Smooth muscle cell of trachea (primary cell): ENCODE data around the gene MZB1. TPM values are rescaled to one million over a fixed set of nuclear protein-coding genes. Genes with fewer than 3 reads are reported as not detected.

Experiments used
- total RNA-seq: library from RNA; depleted of rRNA; stranded (reverse); fragments of >200 nt; gene quantifications from 2 replicates; pipeline ENCODE4 v1.2.1, GENCODE V29; 2014

Gene MZB1, protein sequence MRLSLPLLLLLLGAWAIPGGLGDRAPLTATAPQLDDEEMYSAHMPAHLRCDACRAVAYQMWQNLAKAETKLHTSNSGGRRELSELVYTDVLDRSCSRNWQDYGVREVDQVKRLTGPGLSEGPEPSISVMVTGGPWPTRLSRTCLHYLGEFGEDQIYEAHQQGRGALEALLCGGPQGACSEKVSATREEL
- total RNA-seq = not detected in 2 replicates

DNA sequence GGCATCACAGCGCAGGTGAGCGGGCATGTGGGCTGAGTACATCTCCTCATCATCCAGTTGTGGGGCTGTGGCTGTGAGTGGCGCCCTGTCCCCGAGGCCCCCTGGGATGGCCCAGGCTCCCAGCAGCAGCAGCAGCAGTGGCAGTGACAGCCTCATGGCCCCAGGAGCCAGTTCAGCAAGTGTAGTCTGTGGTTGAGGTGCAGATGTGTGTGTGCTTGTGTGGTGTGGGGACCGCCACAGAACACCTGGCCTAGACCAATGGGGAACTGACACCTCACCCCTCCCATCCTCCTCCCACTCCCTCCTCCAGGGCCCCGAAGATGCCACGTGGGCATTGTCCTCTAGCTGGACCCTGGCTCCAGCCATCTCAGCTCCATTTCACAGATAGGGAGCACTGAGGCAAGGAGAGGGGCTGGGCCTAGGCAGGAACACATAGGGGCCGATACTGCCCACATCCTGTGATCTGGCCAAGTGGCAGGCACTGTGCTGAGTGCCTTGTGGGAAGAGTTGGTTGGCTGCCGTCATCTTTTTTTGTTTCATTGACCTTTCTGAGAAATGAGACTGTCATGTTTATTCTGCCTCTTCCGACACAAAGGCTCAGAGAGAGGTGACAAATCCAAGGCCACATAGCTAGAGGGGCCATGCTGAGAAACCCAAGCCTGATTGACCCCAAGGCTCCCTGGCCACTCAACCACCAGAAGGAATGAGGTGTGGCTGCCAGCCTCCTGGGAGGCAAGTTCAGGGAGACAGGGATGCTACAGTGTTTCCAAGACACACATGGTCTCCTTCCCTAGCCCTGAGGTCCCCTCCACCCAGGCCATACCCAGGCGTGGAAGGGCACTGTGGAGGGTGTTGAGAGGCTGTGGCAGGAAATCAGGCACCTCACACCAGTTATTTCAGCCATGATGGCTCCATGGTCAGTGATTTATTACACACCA lies at the start of gene MZB1:
TSS of gene MZB1 (minus strand) at position 213 of the 938 bp plus-strand sequence. CDS start at position 156, 57 bp downstream.

DNA sequence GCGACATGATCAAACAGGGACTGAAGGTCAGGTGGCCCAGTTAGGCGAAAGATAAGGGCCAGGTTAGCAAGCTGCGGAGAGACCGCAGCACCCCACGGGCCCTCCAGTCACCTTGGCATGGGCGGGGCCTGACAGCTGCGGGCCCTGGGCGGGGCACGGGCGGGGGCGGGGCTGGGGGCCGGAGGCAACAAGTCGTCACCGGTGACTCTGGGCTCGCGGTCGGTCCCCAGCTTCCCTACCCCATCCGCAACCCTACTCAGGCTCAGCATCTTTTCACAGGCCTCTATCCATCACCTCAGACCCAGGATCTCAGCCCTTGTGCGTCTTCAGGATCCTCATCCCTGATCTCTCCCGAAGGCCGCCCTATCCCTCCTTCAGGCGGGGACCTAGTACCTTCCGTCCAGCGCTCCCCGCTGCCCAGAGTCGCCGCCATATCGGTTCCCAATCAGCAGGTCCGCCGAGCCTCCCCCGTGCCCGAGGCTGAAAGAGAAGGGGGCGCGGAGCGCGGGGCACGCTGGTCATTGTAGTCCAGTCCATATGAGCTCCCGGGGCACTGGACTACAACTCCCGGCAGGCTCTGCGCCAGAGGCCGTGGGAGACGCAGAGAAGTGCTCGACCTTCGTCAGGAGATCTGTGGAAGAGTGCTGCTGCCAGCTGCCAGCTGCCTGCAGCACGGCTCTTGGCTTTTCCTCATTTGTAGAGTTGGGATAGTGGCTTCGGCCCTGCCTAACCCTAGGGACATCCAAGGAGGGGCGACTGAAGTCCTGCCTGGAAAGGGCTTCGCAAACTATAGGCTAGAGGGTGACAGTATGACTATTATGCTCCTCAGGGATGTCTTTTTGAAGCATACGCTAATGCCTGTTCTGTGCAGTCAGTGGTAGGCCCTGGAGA lies 49.5 kb upstream of the MZB1 start, which contains the start of gene DNAJC18:
TSS of gene DNAJC18 (minus strand) at position 513 of the 891 bp plus-strand sequence. CDS start at position 433, 80 bp downstream.

DNA sequence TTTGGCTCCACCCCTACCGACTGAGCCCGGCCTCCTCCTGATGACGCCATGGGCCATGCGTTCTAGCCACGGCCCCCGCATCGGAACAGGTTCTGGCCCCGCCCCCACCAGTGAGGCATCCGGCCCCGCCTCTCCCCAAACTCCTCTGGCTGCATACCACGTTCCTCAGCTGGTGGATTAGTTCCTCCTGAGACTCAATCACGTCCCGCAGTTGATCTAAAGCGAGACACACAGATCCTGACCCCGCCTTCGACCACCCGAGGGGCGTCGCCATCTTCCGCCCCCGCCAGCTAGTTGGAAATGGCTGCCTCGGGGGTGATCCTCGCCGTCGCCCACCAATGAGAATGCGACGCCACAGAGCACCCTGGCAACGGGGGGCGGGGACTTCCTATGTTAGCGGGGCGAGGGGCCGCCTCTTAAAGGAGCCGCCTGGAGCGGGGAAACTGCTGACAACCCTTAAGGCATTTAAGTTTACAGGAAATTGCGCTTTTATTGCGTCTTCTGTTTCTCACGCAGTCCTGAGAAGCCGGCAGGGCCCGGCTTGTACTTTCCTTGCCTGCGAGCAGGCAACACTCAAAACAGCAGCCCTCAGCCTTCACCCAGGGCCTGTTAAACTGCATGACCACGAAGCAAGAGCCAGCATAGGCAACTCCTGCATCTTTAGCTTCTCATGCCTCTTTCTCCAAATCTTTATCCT lies 14.2 kb upstream of the MZB1 start, which contains the start of gene SPATA24:
TSS of gene SPATA24 (minus strand) at position 303 of the 697 bp plus-strand sequence. CDS start at position 274, 29 bp downstream.

DNA sequence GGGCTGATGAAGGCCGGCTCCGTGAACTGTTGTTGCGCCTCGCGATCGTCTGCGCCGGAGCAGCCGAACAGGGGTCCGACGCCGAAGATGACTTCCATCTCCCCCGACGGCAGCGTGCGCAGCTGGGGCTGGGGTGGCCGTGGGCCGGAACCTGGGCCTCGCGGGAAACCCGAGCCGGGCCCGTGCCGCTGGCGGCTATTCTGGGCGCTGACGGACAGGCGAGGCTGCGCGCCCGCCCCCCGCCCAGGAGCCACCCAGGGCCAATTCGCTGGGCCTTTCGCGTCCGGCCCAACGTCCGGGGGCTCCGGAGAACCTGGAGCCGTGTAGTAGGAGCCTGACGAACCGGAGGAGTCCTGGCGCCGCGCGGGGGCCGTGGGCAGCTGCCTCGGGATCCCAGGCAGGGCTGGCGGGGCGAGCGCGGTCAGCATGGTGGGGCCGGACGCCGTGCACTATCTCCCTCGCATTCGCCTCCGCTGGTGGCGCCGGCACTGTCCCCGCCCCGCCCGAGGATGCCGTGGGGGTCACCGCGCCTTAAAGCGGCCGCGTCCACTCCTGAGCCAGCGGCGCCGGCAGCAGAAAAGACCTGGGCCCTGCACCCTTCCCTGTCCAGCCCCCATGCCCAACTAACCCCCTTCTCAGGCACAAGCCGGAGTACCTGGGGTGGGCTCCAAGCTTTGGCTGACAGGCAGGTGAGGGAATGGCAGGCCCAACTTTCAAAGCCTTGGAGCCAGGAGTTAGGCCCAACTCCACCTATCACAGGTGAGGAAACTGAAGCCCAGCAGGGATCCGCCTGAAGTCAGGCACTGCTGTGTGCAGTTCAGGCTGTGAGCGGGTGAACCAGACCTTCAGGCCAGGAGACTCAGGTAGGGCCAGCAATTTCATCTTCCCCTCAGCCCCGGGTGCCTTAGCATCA lies 5.2 kb upstream of the MZB1 start, which contains the start of gene PROB1:
TSS of gene PROB1 (minus strand) at position 451 of the 913 bp plus-strand sequence. CDS start at position 428, 23 bp downstream.

DNA sequence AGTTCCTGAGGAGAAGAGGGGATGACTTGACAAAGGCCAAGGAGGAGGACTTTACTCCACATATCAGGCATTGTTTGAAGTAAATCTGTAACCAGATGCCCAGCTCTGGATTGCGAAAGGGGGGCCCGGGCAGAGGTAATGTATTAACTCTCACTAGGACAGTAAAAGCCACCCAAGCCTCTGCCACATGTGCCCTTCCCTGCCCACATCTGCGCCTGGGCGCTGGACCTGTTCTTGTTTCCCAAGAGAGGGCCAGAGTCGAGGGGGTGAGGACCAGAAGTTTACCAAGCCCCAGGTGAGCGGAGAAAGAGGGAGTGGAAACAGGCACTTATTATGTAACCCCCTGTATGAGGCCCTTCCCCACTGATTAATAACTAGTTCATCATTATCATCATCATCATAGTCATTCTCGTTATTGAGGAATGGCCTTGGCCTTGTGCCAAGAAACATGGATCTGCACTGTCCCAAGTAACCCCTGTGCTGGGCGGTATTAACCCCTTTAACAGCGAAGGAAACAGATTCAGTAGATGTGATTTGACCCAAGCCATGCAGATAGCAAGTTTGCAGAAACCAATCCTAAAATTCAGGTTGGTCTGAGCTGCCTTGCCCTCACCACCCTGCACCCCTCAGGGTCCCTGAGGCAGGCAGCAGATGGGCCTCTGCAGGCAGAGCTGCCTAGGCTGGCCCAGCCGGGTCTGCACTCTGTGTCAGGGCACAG lies 6.3 kb downstream of the MZB1 start, which contains the start of gene SLC23A1:
TSS of gene SLC23A1 (minus strand) at position 23 of the 718 bp plus-strand sequence. CDS start 44 bp downstream, outside the sequence.

DNA sequence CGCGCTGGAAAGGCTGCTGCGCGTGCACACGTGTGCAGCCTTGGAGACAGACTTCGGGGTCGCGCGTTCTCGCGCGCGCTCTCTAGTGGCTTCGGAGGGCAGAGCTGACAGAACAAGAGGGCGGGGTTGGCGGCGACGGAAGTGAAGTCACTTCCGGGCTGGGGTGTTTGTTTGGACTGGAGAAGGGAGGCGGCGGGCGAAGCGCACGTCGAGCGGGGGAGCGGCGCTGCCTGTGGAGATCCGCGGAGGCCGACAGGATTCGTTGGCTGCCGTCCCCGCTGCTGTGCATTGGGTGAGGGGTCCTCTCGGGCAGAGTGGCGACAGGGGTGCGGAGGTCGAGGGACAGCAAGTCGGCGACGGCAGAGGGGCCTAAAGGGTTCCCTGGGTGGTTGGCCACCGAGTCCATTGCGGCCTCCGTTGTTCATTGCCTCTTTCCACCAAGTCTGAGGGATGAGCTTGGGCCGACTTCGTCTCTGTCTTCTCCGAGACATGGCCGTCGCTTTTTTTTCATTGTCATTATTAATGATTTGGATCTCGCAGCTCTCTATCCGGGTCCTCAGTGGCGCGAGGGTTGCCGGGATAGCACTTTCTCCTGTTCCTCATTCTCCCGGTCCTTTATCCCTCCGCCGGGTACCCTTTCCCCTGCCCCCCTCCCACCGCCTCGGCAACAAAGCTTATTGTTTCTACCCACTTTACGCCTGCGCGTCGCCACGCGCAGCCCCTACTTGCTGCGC lies 47.9 kb downstream of the MZB1 start, which contains the start of gene PAIP2:
TSS of gene PAIP2 (plus strand) at position 166 of the 734 bp plus-strand sequence. CDS start 21,931 bp downstream, outside the sequence.

Other genes with a start within 250 kb of the MZB1 start
- gene SIL1, start 191.5 kb downstream of the MZB1 start, total RNA-seq = 60.2 and 97.3 TPM in 2 replicates
- 196 and 339 TPM in 2 replicates for gene MATR3, start 96.2 kb downstream of the MZB1 start, total RNA-seq
- gene PAIP2, start 48.1 kb downstream of the MZB1 start, total RNA-seq = 47.8 and 77.2 TPM in 2 replicates
- gene SLC23A1, start 6.6 kb downstream of the MZB1 start, total RNA-seq = 0.50 TPM in 1 of 2 replicates, not detected in the other
- 1.2 and 2.6 TPM in 2 replicates for gene PROB1, start 5.2 kb upstream of the MZB1 start, total RNA-seq
- gene SPATA24, start 14.2 kb upstream of the MZB1 start, total RNA-seq = 2.5 and 10.9 TPM in 2 replicates
- 10.9 and 12.4 TPM in 2 replicates for gene DNAJC18, start 49.6 kb upstream of the MZB1 start, total RNA-seq
- gene ECSCR, start 72.8 kb upstream of the MZB1 start, total RNA-seq = 0.33 and 1.2 TPM in 2 replicates
- not detected in 2 replicates for gene SMIM33, start 81.1 kb upstream of the MZB1 start, total RNA-seq
- 58.9 and 67.6 TPM in 2 replicates for gene STING1, start 92.8 kb upstream of the MZB1 start, total RNA-seq
- 50.0 and 61.2 TPM in 2 replicates for gene UBE2D2, start 171.4 kb upstream of the MZB1 start, total RNA-seq